ENCODE data around the gene ZNF292. TPM values are rescaled to one million over a fixed set of nuclear protein-coding genes. Genes with fewer than 3 reads are reported as not detected.

Gene ZNF292
- total RNA-seq, 6 experiments from 2014 or later, result 18.5 to 22.4 (median 19.0) TPM

DNA sequence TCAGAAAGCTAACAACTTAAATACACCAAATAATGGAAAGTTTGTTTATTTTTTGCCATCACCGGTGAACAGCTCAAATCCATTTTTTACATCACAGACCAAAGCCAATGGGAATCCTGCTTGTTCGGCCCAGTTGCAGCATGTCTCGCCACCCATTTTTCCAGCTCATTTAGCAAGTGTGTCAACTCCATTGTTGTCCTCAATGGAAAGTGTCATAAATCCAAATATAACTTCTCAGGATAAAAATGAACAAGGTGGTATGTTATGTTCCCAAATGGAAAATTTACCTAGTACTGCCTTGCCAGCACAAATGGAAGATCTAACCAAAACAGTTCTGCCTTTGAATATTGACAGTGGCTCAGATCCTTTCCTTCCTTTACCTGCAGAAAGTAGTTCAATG, 101.7 kb downstream of the ZNF292 start:
- H3K4me3 Mint-ChIP-seq, result no peak overlapping the region
- no peaks in the 10 kb centered on the region for H3K4me1 Mint-ChIP-seq (ENCODE audit: low read depth)
- no peaks in the 10 kb centered on the region for H3K9me3 Mint-ChIP-seq
- no peak overlapping the region for H3K27ac Mint-ChIP-seq
- H3K27me3 Mint-ChIP-seq (ENCODE audit: insufficient read depth), result no peaks in the 10 kb centered on the region; the same call in 1 of the 2 replicates
- H3K36me3 Mint-ChIP-seq (ENCODE audit: low read depth), result peaks cover 61% of the 10 kb centered on the region
- DNase-seq, result no peak
- no peak for TF ChIP-seq CTCF (IDR thresholded peaks at IDR 0.05)

GRCh38 chr6:87257565-87257964, 102.2 kb downstream of the ZNF292 start:
- Mint-ChIP-seq H3K9me3 (no peaks in the 10 kb centered on the region), H3K27ac (no peak overlapping the region), H3K36me3 (ENCODE audit: low read depth) (peaks cover 61% of the 10 kb centered on the region), H3K27me3 (ENCODE audit: insufficient read depth) (no peaks in the 10 kb centered on the region; the same call in 1 of the 2 replicates), H3K4me1 (ENCODE audit: low read depth) (no peaks in the 10 kb centered on the region), H3K4me3 (no peak overlapping the region)
- DNase-seq, result no peak
- no peak for TF ChIP-seq CTCF (IDR thresholded peaks at IDR 0.05)

DNA sequence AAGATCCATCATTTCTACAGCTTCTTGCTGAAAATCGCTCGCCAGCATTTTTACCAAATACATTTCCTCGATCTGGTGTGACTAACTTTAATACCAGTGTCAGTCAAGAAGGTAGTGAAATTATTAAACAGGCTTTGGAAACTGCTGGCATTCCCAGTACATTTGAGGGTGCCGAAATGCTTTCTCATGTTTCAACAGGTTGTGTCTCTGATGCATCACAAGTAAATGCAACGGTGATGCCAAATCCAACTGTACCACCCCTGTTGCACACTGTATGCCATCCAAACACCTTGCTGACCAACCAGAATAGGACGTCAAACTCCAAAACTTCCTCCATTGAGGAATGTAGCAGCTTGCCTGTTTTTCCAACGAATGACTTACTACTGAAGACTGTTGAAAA, 102.6 kb downstream of the ZNF292 start:
- no peak for TF ChIP-seq CTCF (IDR thresholded peaks at IDR 0.05)
- Mint-ChIP-seq H3K36me3 (ENCODE audit: low read depth) (peaks cover 61% of the 10 kb centered on the region), H3K4me1 (ENCODE audit: low read depth) (no peaks in the 10 kb centered on the region)

DNA sequence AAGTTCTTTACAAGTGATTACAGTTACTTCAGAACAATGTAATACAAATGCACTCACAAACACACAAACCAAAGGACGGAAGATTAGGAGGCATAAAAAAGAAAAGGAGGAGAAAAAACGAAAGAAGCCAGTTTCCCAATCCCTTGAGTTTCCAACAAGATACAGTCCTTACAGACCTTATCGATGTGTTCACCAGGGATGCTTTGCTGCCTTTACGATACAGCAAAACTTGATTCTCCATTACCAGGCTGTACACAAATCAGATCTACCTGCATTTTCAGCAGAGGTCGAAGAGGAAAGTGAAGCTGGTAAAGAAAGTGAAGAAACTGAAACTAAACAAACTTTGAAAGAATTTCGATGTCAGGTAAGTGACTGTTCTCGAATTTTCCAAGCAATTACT, 104.4 kb downstream of the ZNF292 start:
- no peak for DNase-seq
- no peak for TF ChIP-seq CTCF (IDR thresholded peaks at IDR 0.05)
- H3K36me3 Mint-ChIP-seq (ENCODE audit: low read depth), result peaks cover 51% of the 10 kb centered on the region
- no peak overlapping the region for H3K4me3 Mint-ChIP-seq
- H3K4me1 Mint-ChIP-seq (ENCODE audit: low read depth), result no peaks in the 10 kb centered on the region
- H3K9me3 Mint-ChIP-seq, result no peaks in the 10 kb centered on the region
- H3K27ac Mint-ChIP-seq, result no peak overlapping the region
- H3K27me3 Mint-ChIP-seq (ENCODE audit: insufficient read depth), result peaks cover 2% of the 10 kb centered on the region

More for the DNA sequence above, 102.6 kb downstream of the ZNF292 start:
- Mint-ChIP-seq H3K4me3 (no peak overlapping the region), H3K9me3 (no peaks in the 10 kb centered on the region), H3K27ac (no peak overlapping the region), H3K27me3 (ENCODE audit: insufficient read depth) (no peaks in the 10 kb centered on the region; the same call in 1 of the 2 replicates)
- DNase-seq, result no peak

DNA sequence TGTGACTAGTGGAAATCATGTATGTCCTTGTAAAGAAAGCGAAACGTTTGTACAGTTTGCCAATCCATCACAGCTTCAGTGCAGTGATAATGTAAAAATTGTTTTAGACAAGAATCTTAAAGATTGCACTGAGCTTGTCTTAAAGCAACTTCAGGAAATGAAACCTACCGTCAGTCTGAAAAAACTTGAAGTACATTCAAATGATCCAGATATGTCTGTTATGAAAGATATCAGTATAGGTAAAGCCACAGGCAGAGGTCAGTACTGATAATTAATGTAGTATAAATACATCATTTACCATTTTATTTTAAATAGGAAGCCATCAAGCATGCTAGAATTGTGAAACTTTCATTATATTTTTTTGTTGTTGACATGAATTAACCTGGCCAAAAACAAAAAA, 106.2 kb downstream of the ZNF292 start:
- DNase-seq, result no peak
- H3K4me1 Mint-ChIP-seq (ENCODE audit: low read depth), result no peaks in the 10 kb centered on the region
- H3K4me3 Mint-ChIP-seq, result no peak overlapping the region
- no peak for TF ChIP-seq CTCF (IDR thresholded peaks at IDR 0.05)
- peaks cover 2% of the 10 kb centered on the region for H3K27me3 Mint-ChIP-seq (ENCODE audit: insufficient read depth)
- no peak overlapping the region for H3K27ac Mint-ChIP-seq
- H3K36me3 Mint-ChIP-seq (ENCODE audit: low read depth), result peaks cover 42% of the 10 kb centered on the region
- no peaks in the 10 kb centered on the region for H3K9me3 Mint-ChIP-seq

GRCh38 chr6:87264481-87264880, 109.1 kb downstream of the ZNF292 start:
- no peak for TF ChIP-seq CTCF (IDR thresholded peaks at IDR 0.05)
- no peak for DNase-seq
- Mint-ChIP-seq H3K9me3 (no peaks in the 10 kb centered on the region), H3K4me3 (no peak overlapping the region), H3K27ac (no peak overlapping the region), H3K27me3 (ENCODE audit: insufficient read depth) (peaks cover 8% of the 10 kb centered on the region), H3K4me1 (ENCODE audit: low read depth) (no peaks in the 10 kb centered on the region), H3K36me3 (ENCODE audit: low read depth) (peaks cover 19% of the 10 kb centered on the region)
